Smooth muscle cell (in vitro differentiated cells): ENCODE results near the gene PDCD1LG2. TPM values are rescaled to one million over a fixed set of nuclear protein-coding genes. Genes with fewer than 3 reads are reported as not detected.
A peak's percentile ranks its signal among the peaks of the same experiment; 100 is the strongest.

Experiments used
- DNase-seq: peaks from one replicate; lab custom pipeline; 2025; ENCODE audit not compliant: unreplicated experiment; lab: John Stamatoyannopoulos, UW
- H2AFZ ChIP-seq: fragments of 200-600 bp; sonication (generic); 2 replicates; pipeline ENCODE4 v1.6.0; 2016; ENCODE audit warnings: antibody characterized with exemption, low read depth, mild to moderate bottlenecking
- H3F3A ChIP-seq: fragments of 200-600 bp; sonication (generic); 2 replicates; pipeline ENCODE4 v1.6.0; 2017; ENCODE audit warnings: antibody characterized with exemption, low read depth
- H3K27ac ChIP-seq: fragments of 200-600 bp; sonication (generic); 2 replicates; pipeline ENCODE4 v1.5.1; 2016; ENCODE audit warnings: low read depth, mild to moderate bottlenecking
- H3K27me3 ChIP-seq: fragments of 200-600 bp; sonication (generic); 2 replicates; pipeline ENCODE4 v1.6.1; 2016; ENCODE audit warnings: low read depth, mild to moderate bottlenecking
- H3K36me3 ChIP-seq: fragments of 200-600 bp; sonication (generic); 2 replicates; pipeline ENCODE4 v1.5.1; 2016; ENCODE audit warnings: low read depth
- H3K4me1 ChIP-seq: fragments of 200-600 bp; sonication (generic); 2 replicates; pipeline ENCODE4 v1.5.1; 2016; ENCODE audit warnings: low read depth
- H3K4me2 ChIP-seq: fragments of 200-600 bp; sonication (generic); 2 replicates; pipeline ENCODE4 v1.6.0; 2016; ENCODE audit warnings: mild to moderate bottlenecking
- H3K4me3 ChIP-seq: fragments of 200-600 bp; sonication (generic); 2 replicates; pipeline ENCODE4 v1.5.1; 2016; ENCODE audit warnings: mild to moderate bottlenecking
- H3K79me2 ChIP-seq: fragments of 200-600 bp; sonication (generic); 2 replicates; pipeline ENCODE4 v1.6.0; 2016; ENCODE audit warnings: low read depth, mild to moderate bottlenecking
- H3K9ac ChIP-seq: fragments of 200-600 bp; sonication (generic); 2 replicates; pipeline ENCODE4 v1.6.0; 2016; ENCODE audit warnings: low read depth
- H3K9me3 ChIP-seq: fragments of 200-600 bp; sonication (generic); replicated peaks from 2 replicates; pipeline ENCODE4 v1.5.1; 2016; ENCODE audit warnings: low read depth
- H4K20me1 ChIP-seq: fragments of 200-600 bp; sonication (generic); 2 replicates; pipeline ENCODE4 v1.6.0; 2016; ENCODE audit warnings: low read depth
- CTCF ChIP-seq: fragments of 200-600 bp; sonication (generic); IDR thresholded peaks from 2 replicates; pipeline ENCODE4 v1.5.1; 2017; ENCODE audit warnings: borderline replicate concordance, mild to moderate bottlenecking, antibody characterized with exemption; ENCODE audit not compliant: insufficient read depth, poor library complexity, severe bottlenecking
- WGBS: methylation state at CpG from one replicate; pipeline ENCODE4 v1.1.7; 2016; ENCODE audit warnings: low lambda C conversion rate; 5-methylcytosine and 5-hydroxymethylcytosine counted together
- polyA plus RNA-seq: library from polyadenylated mRNA; unstranded; fragments of >200 nt; fragmentation: Nextera tagmentation; extraction: Ambion mirVana; gene quantifications from 2 replicates; pipeline ENCODE4 v1.2.1, GENCODE V29; 2016
- total RNA-seq: library from RNA; depleted of rRNA; stranded (reverse); fragments of >200 nt; gene quantifications from 2 replicates; pipeline ENCODE4 v1.2.3, GENCODE V29; 2014

PDCD1LG2 gene
- total and polyA plus RNA-seq, 2 experiments from 2014 or later = 10.0 to 11.6 TPM

GRCh38 chr9:5549658-5550650 lies 39.6 kb downstream of the PDCD1LG2 start:
- WGBS = 79% methylated on average over 4 of the region's 4 CpGs
- no peak for TF ChIP-seq CTCF
- no peak for DNase-seq
- Histone ChIP-seq H3F3A (no peaks in the 10 kb centered on the region), H3K9me3 (no peaks in the 10 kb centered on the region), H2AFZ (no peak overlapping the region), H3K27ac (no peak overlapping the region), H3K4me1 (no peaks in the 10 kb centered on the region), H3K36me3 (no peaks in the 10 kb centered on the region), H3K27me3 (no peaks in the 10 kb centered on the region), H3K4me2 (no peak overlapping the region), H4K20me1 (no peaks in the 10 kb centered on the region), H3K9ac (no peak overlapping the region), H3K79me2 (no peaks in the 10 kb centered on the region), H3K4me3 (no peak overlapping the region)

- Histone ChIP-seq H3K9ac (no peak overlapping the region), H3F3A (no peaks in the 10 kb centered on the region), H3K4me1 (no peaks in the 10 kb centered on the region), H3K4me2 (no peak overlapping the region), H3K79me2 (no peaks in the 10 kb centered on the region), H3K36me3 (no peaks in the 10 kb centered on the region), H4K20me1 (no peaks in the 10 kb centered on the region), H3K27me3 (no peaks in the 10 kb centered on the region), H2AFZ (no peak overlapping the region), H3K27ac (no peak overlapping the region), H3K9me3 (no peaks in the 10 kb centered on the region), H3K4me3 (no peak overlapping the region)
- no peak for DNase-seq
- TF ChIP-seq CTCF = no peak
- 75% methylated on average over 4 of the region's 4 CpGs for WGBS
Measured at GRCh38 chr9:5551368-5552150, 41.2 kb downstream of the PDCD1LG2 start.

- no peak for DNase-seq
- no peaks in the 10 kb centered on the region for H3K27me3 ChIP-seq
- TF ChIP-seq CTCF = no peak
- WGBS = 60% methylated on average over 3 of the region's 3 CpGs
- H3F3A ChIP-seq = no peaks in the 10 kb centered on the region
- no peak overlapping the region for H3K9ac ChIP-seq
- no peaks in the 10 kb centered on the region for H3K36me3 ChIP-seq
- no peaks in the 10 kb centered on the region for H4K20me1 ChIP-seq
- H3K27ac ChIP-seq = peak overlapping the region; percentile 36
- no peaks in the 10 kb centered on the region for H3K79me2 ChIP-seq
- H2AFZ ChIP-seq = no peak overlapping the region
- H3K4me1 ChIP-seq = no peaks in the 10 kb centered on the region
- H3K4me3 ChIP-seq = no peak overlapping the region
- no peaks in the 10 kb centered on the region for H3K9me3 ChIP-seq
- peak overlapping the region; percentile 1 for H3K4me2 ChIP-seq
Measured at GRCh38 chr9:5552301-5552700, 42.0 kb downstream of the PDCD1LG2 start.
